PC-9 (cell line): ENCODE measurements around the gene CDC42BPA.

Experiments
- CTCF ChIP-seq: fragments of 200-600 bp; sonication (generic); conservative IDR thresholded peaks from 2 replicates; pipeline ENCODE4 v1.6.1; 2017; ENCODE audit warnings: mixed run types, antibody characterized with exemption, mild to moderate bottlenecking, moderate library complexity
- EZH2 ChIP-seq: fragments of 200-600 bp; sonication (generic); IDR thresholded peaks from 2 replicates; pipeline ENCODE4 v1.8.0; 2017; ENCODE audit warnings: antibody characterized with exemption, low read depth

GRCh38 chr1:226942392-226942791 is 375.9 kb downstream of the CDC42BPA start:
- TF ChIP-seq CTCF (no peak), EZH2 (no peak)
